HCT116 (cell line): ENCODE results near the gene GRIN2A. TPM values are rescaled to one million over a fixed set of nuclear protein-coding genes. Genes with fewer than 3 reads are reported as not detected.

Experiments used
- ATAC-seq: fragments of 200-7000 bp; cut with Tn5 transposase; 2 replicates; pipeline ENCODE4 v1.9.1; 2020; ENCODE audit warnings: mild to moderate bottlenecking, moderate library complexity
- BruUV-seq: library from RNA; stranded (reverse); fragments of 400-500 nt; replicated peaks from 2 replicates; lab custom pipeline; 2021; lab: Mats Ljungman, UMichigan
- CTCF ChIA-PET: fragments of 300-600 bp; sonication (Branson Sonifier 250); formaldehyde crosslinking; loops from one replicate; lab custom pipeline; 2021; ENCODE audit warnings: antibody characterized with exemption; lab: Charles Lee
- POLR2A ChIA-PET: fragments of 300-600, 350-600 bp; sonication (Branson Sonifier 250); formaldehyde crosslinking; loops from one replicate; lab custom pipeline; 2021; ENCODE audit warnings: antibody characterized with exemption; lab: Charles Lee
- RAD21 ChIA-PET, 2 experiments: fragments of 300-600 bp; sonication (Branson Sonifier 250); formaldehyde crosslinking; loops; one replicate each; lab custom pipeline; 2023; ENCODE audit warnings: low total read pairs in 2 of 2; ENCODE audit not compliant: uncharacterized antibody in 2 of 2, unreplicated experiment in 2 of 2, low non-redundant PET in 1 of 2; lab: Charles Lee
- DNase-seq: peaks from one replicate; pipeline ENCODE4 v3.0.0-alpha.2; 2010; ENCODE audit warnings: low read depth, low spot score
- H2AFZ ChIP-seq: fragments of 200-600 bp; shearing (Covaris generic), sonication (generic); 2 replicates; pipeline ENCODE4 v1.6.1; 2017; ENCODE audit warnings: low read depth, mixed run types, mixed read lengths, antibody characterized with exemption, low read length; ENCODE audit not compliant: poor library complexity, severe bottlenecking
- H3K27ac ChIP-seq: 2 replicates; pipeline ENCODE4 v1.5.1; 2012; ENCODE audit warnings: low read depth, low read length
- H3K27me3 ChIP-seq: fragments of 200-600 bp; sonication (generic); 2 replicates; pipeline ENCODE4 v1.6.1; 2016; ENCODE audit warnings: mixed run types, low read length, mixed read lengths; ENCODE audit not compliant: insufficient read depth
- H3K36me3 ChIP-seq, 2 experiments: fragments of 200-500 bp in 1 of 2; fragments of 200-600 bp in 1 of 2; sonication (Bioruptor generic) in 1 of 2; sonication (generic) in 1 of 2; 2 replicates each; pipeline versions ENCODE4 v1.5.1 to v1.6.1; 2014 to 2016; ENCODE audit warnings: low read length in 2 of 2, inconsistent platforms in 1 of 2, mixed read lengths in 1 of 2, mixed run types in 1 of 2; ENCODE audit not compliant: insufficient read depth in 2 of 2, control insufficient read depth in 1 of 2
- H3K4me1 ChIP-seq, 2 experiments: fragments of 200-600 bp in 1 of 2; sonication (generic) in 1 of 2; 2 replicates each; pipeline versions ENCODE4 v1.5.1 to v1.6.1; 2012 to 2017; ENCODE audit warnings: low read length in 2 of 2, inconsistent platforms in 1 of 2, mild to moderate bottlenecking in 1 of 2, mixed read lengths in 1 of 2, mixed run types in 1 of 2, moderate library complexity in 1 of 2; ENCODE audit not compliant: insufficient read depth in 2 of 2, control insufficient read depth in 1 of 2
- H3K4me2 ChIP-seq: fragments of 200-600 bp; sonication (generic); 2 replicates; pipeline ENCODE4 v1.6.1; 2017; ENCODE audit warnings: mixed run types, low read length, mixed read lengths
- H3K4me3 ChIP-seq, 2 experiments: fragments of 200-600 bp in 1 of 2; sonication (generic) in 1 of 2; replicated peaks in 1 of 2; 2 replicates each; pipeline ENCODE4 v1.5.1; 2011 to 2016; ENCODE audit warnings: low read length in 2 of 2, control low read depth in 1 of 2, low read depth in 1 of 2, mild to moderate bottlenecking in 1 of 2, mixed read lengths in 1 of 2, mixed run types in 1 of 2
- H3K79me2 ChIP-seq: fragments of 200-600 bp; sonication (generic); 2 replicates; pipeline ENCODE4 v1.6.1; 2017; ENCODE audit warnings: mild to moderate bottlenecking, mixed run types, low read length, moderate library complexity, mixed read lengths; ENCODE audit not compliant: insufficient read depth
- H3K9ac ChIP-seq: fragments of 200-600 bp; sonication (generic); 2 replicates; pipeline ENCODE4 v1.6.1; 2016; ENCODE audit warnings: low read length, mixed read lengths
- H3K9me2 ChIP-seq: fragments of 200-600 bp; sonication (generic), shearing (Covaris generic); 2 replicates; pipeline ENCODE4 v1.6.1; 2017; ENCODE audit warnings: mixed run types, mild to moderate bottlenecking, moderate library complexity; ENCODE audit not compliant: insufficient read depth
- H3K9me3 ChIP-seq, 2 experiments: fragments of 200-500 bp in 1 of 2; fragments of 200-600 bp in 1 of 2; sonication (Bioruptor generic) in 1 of 2; sonication (generic) in 1 of 2; 2 replicates each; pipeline ENCODE4 v1.6.1; 2014 to 2017; ENCODE audit warnings: low read length in 2 of 2, mixed read lengths in 2 of 2, inconsistent platforms in 1 of 2, low read depth in 1 of 2, mild to moderate bottlenecking in 1 of 2, mixed run types in 1 of 2, moderate library complexity in 1 of 2; ENCODE audit not compliant: control insufficient read depth in 1 of 2, insufficient read depth in 1 of 2
- H4K20me1 ChIP-seq: fragments of 200-600 bp; sonication (generic), shearing (Covaris generic); 2 replicates; pipeline ENCODE4 v1.6.1; 2017; ENCODE audit warnings: mixed run types, mild to moderate bottlenecking, moderate library complexity; ENCODE audit not compliant: insufficient read depth
- EZH2 ChIP-seq: fragments of 200-600 bp; sonication (generic); IDR thresholded peaks from 2 replicates; pipeline ENCODE4 v1.6.1; 2017; ENCODE audit warnings: antibody characterized with exemption, mixed run types
- EZH2phosphoT487 ChIP-seq: fragments of 200-600 bp; IDR thresholded peaks from 2 replicates; pipeline ENCODE4 v1.6.1; 2018; ENCODE audit warnings: antibody characterized with exemption, borderline replicate concordance
- MAX ChIP-seq: IDR thresholded peaks from 2 replicates; pipeline ENCODE4 v1.6.1; 2012
- POLR2AphosphoS5 ChIP-seq: IDR thresholded peaks from 2 replicates; pipeline ENCODE4 v1.6.1; 2011; ENCODE audit warnings: mild to moderate bottlenecking, low read depth, low read length, moderate library complexity
- REST ChIP-seq: IDR thresholded peaks from 2 replicates; pipeline ENCODE4 v1.6.1; 2012; ENCODE audit warnings: low read depth
- SIN3A ChIP-seq: IDR thresholded peaks from 2 replicates; pipeline ENCODE4 v1.6.1; 2012; ENCODE audit warnings: low read depth
- SRF ChIP-seq: IDR thresholded peaks from 2 replicates; pipeline ENCODE4 v1.6.1; 2012; ENCODE audit warnings: low read depth
- ZBTB33 ChIP-seq: IDR thresholded peaks from 2 replicates; pipeline ENCODE4 v1.6.1; 2011; ENCODE audit warnings: mild to moderate bottlenecking, low read length, moderate library complexity; ENCODE audit not compliant: insufficient replicate concordance; ENCODE audit errors: extremely low read depth
- ZFX ChIP-seq: fragments of 450-650 bp; IDR thresholded peaks from 2 replicates; pipeline ENCODE4 v1.6.1; 2017
- intact Hi-C: fragments of 100-400 bp; cut with micrococcal nuclease; formaldehyde crosslinking; loops from 2 replicates; pipeline ENCODE4 v1.10.0; 2022
- total RNA-seq: library from RNA; stranded (reverse); gene quantifications from one replicate; pipeline ENCODE4 v1.2.1, GENCODE V29; 2021; ENCODE audit not compliant: unreplicated experiment

Gene GRIN2A
- total RNA-seq, 1 experiment from 2014 or later, result 0.02 TPM

DNA sequence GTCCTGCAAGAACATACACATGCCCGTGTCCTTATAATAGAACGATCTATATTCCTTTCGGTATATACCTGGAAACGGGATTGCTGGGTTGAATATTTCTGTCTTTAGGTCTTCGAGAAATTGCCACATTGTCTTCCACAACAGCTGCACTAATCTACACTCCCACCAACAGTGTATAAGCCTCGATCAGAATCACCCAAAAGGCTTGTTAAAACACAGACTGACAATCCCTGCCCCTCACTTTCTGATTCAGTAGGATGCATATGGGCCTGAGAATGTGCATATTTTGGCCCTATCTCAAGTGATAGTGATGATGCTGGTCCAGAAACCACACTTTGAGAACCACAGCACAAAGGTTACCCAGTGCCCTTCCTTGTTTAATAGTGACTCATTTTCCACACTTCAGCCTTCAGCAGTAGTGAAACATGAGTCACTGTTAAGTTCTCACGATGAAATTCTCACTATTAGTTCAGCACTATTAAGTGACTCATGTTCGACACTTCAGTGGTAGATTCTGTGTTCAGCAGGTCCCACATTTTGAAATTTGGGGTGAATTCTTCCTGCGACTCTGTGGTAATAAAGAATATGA lies 215.6 kb downstream of the GRIN2A start (continued):
- TF ChIP-seq ZBTB33, result no peak
- no peak for TF ChIP-seq REST
- TF ChIP-seq ZFX, result no peak
- TF ChIP-seq MAX, result no peak

- H3K4me3 ChIP-seq, result no peak overlapping the region
- H4K20me1 ChIP-seq, result no peaks in the 10 kb centered on the region
- 0 out of 2 replicates have a peak, but pooled peaks cover 6% of the 10 kb centered on the region for H3K27me3 ChIP-seq
- no TSS peak for BruUV-seq
- no peaks in the 10 kb centered on the region for H3K4me1 ChIP-seq
- H3K36me3 ChIP-seq, result no peaks in the 10 kb centered on the region
- H3K9me2 ChIP-seq, result no peaks in the 10 kb centered on the region
- ChIA-PET CTCF (no interaction called here), POLR2A (no interaction called here), RAD21 (no interaction called here)
- intact Hi-C loops, result no loop called here
- no peak overlapping the region for H3K9ac ChIP-seq
- ATAC-seq, result no peak
- H3K9me3 ChIP-seq, result no peaks in the 10 kb centered on the region
- TF ChIP-seq MAX (no peak), EZH2 (no peak), EZH2phosphoT487 (no peak), SRF (no peak), ZFX (no peak), SIN3A (no peak), POLR2AphosphoS5 (no peak)
- TF ChIP-seq, all 23 proteins: peak for 0
- H3K27ac ChIP-seq, result no peak overlapping the region
- no peak overlapping the region for H3K4me2 ChIP-seq
- DNase-seq, result no peak
- H2AFZ ChIP-seq, result no peak overlapping the region
- H3K79me2 ChIP-seq, result no peaks in the 10 kb centered on the region
Measured at GRCh38 chr16:9965079-9965478, 217.1 kb downstream of the GRIN2A start.
